ENCODE results near the gene BEX5.

The BEX5 gene

DNA sequence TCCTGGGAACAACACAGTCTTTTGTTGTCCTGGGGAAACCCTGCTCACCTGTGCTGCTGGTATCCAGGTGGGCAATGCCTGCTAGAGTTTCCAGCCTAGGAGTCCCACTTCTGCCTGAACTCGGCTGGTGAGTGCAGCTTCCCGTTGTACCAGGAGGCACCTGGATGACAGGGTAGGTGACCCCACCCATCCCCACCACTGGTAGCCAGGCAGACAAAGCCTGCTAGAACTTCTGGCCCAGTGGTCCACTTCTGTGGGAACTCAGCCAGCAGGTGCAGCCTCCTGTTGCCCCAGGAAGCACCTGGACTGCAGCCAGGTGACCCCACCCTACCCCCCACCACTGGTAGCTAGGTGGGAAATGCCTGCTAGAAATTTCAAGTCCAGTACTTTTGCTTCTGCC, 40.0 kb downstream of the BEX5 start:
- TF ChIP-seq EZH2phosphoT487 (conservative IDR thresholded peaks at IDR 0.05; ENCODE audit: low read length), result no peak
- no peak for TF ChIP-seq CTCF (IDR thresholded peaks at IDR 0.05; ENCODE audit: insufficient read depth, low read length, poor library complexity, severe bottlenecking)

GRCh38 chrX:102113367-102113766, 42.4 kb downstream of the BEX5 start:
- Histone ChIP-seq H3K27ac (ENCODE audit: low read depth, low read length) (no peak overlapping the region), H3K9me3 (ENCODE audit: insufficient read depth, low read length) (no peaks in the 10 kb centered on the region)
- no peak for TF ChIP-seq EZH2phosphoT487 (conservative IDR thresholded peaks at IDR 0.05; ENCODE audit: low read length)
- TF ChIP-seq CTCF (IDR thresholded peaks at IDR 0.05; ENCODE audit: insufficient read depth, low read length, poor library complexity, severe bottlenecking), result no peak

More for the DNA sequence above, 40.0 kb downstream of the BEX5 start:
- Histone ChIP-seq H3K4me3 (ENCODE audit: insufficient read depth, low read length, poor library complexity, severe bottlenecking) (no peak overlapping the region), H3K27ac (ENCODE audit: low read depth, low read length) (no peak overlapping the region), H3K36me3 (ENCODE audit: low read length) (no peaks in the 10 kb centered on the region), H3K9me3 (ENCODE audit: insufficient read depth, low read length) (no peaks in the 10 kb centered on the region), H3F3A (ENCODE audit: insufficient read depth) (no peaks in the 10 kb centered on the region), H3K27me3 (ENCODE audit: low read length) (no peaks in the 10 kb centered on the region), H3K9me2 (replicated peaks; ENCODE audit: insufficient read depth, low read length) (no peaks in the 10 kb centered on the region), H4K20me1 (ENCODE audit: low read depth, low read length) (no peaks in the 10 kb centered on the region), H2AFZ (ENCODE audit: low read depth, low read length, severe bottlenecking) (no peak overlapping the region), H3K4me2 (ENCODE audit: low read depth, low read length, poor library complexity, severe bottlenecking) (no peak overlapping the region), H3K79me2 (ENCODE audit: insufficient read depth, low read length) (no peaks in the 10 kb centered on the region), H3K9ac (ENCODE audit: low read length) (no peak overlapping the region)

More at GRCh38 chrX:102113367-102113766, 42.4 kb downstream of the BEX5 start:
- Histone ChIP-seq H3K36me3 (ENCODE audit: low read length) (no peaks in the 10 kb centered on the region), H3K27me3 (ENCODE audit: low read length) (no peaks in the 10 kb centered on the region), H2AFZ (ENCODE audit: low read depth, low read length, severe bottlenecking) (no peak overlapping the region), H3K4me3 (ENCODE audit: insufficient read depth, low read length, poor library complexity, severe bottlenecking) (no peak overlapping the region), H4K20me1 (ENCODE audit: low read depth, low read length) (no peaks in the 10 kb centered on the region), H3K4me2 (ENCODE audit: low read depth, low read length, poor library complexity, severe bottlenecking) (no peak overlapping the region), H3F3A (ENCODE audit: insufficient read depth) (no peaks in the 10 kb centered on the region), H3K9me2 (replicated peaks; ENCODE audit: insufficient read depth, low read length) (no peaks in the 10 kb centered on the region), H3K9ac (ENCODE audit: low read length) (no peak overlapping the region), H3K79me2 (ENCODE audit: insufficient read depth, low read length) (no peaks in the 10 kb centered on the region)

Data from SU-DHL-6 (cell line).